ENCODE measurements around the gene POLRMT. TPM values are rescaled to one million over a fixed set of nuclear protein-coding genes. Genes with fewer than 3 reads are reported as not detected.

POLRMT gene
- polyA plus RNA-seq, 1 donor (not counting 4 experiments of a cell fraction or from before 2014, with no cell fraction given) = 33.3 TPM

GRCh38 chr19:648305-648704 is 15.0 kb upstream of the POLRMT start:
- Histone ChIP-seq H4K20me1 (ENCODE audit: control insufficient read depth, extremely low read depth, insufficient read depth, low read length) (peaks cover 17% of the 10 kb centered on the region), H3K36me3 (ENCODE audit: control insufficient read depth in 2 of 2, extremely low read depth in 1 of 2, insufficient read depth in 2 of 2, low read length in 2 of 2) (peaks cover 25 to 29% of the 10 kb centered on the region in 2 experiments), H3K27me3 (ENCODE audit: control insufficient read depth, extremely low read depth, insufficient read depth, low read length) (no peaks in the 10 kb centered on the region), H2AFZ (ENCODE audit: control insufficient read depth, low read length) (no peak overlapping the region), H3K4me2 (ENCODE audit: control insufficient read depth, extremely low read depth, insufficient read depth, low read depth, low read length) (no peak overlapping the region), H3K4me1 (ENCODE audit: control insufficient read depth, extremely low read depth, insufficient read depth, low read length) (no peaks in the 10 kb centered on the region), H3K27ac (ENCODE audit: control insufficient read depth, insufficient read depth, low read length) (no peak overlapping the region), H3K4me3 (ENCODE audit: control insufficient read depth in 2 of 3, extremely low read depth in 1 of 3, insufficient read depth in 2 of 3, low read depth in 1 of 3, low read length in 3 of 3) (no peak overlapping the region), H3K9ac (ENCODE audit: control insufficient read depth, extremely low read depth, insufficient read depth, low read length) (no peak overlapping the region), H3K9me3 (ENCODE audit: control insufficient read depth, low read depth, low read length) (no peaks in the 10 kb centered on the region), H3K9me1 (ENCODE audit: control insufficient read depth, extremely low read depth, insufficient read depth, low read length) (no peaks in the 10 kb centered on the region), H3K79me2 (ENCODE audit: control insufficient read depth, insufficient read depth, low read length) (peaks cover 34% of the 10 kb centered on the region)
- TF ChIP-seq CTCF (optimal IDR thresholded peaks at IDR 0.05 in 1 of 3, IDR thresholded peaks at IDR 0.05 in 1 of 3, conservative IDR thresholded peaks at IDR 0.05 in 1 of 3; ENCODE audit: extremely low read depth in 1 of 3, insufficient read depth in 2 of 3, low read length in 3 of 3) (no peak), EZH2 (IDR thresholded peaks at IDR 0.05; ENCODE audit: low read length) (no peak)
- dilution Hi-C loops (cut with MboI; ENCODE audit: extremely low pct_ligation_motif_present, low sequenced_read_pairs) = no loop called here
- DNase-seq (ENCODE audit: low read depth, low spot score) (no peak), FAIRE-seq (no peak)

- H3K4me3 ChIP-seq (ENCODE audit: control insufficient read depth in 2 of 3, extremely low read depth in 1 of 3, insufficient read depth in 2 of 3, low read depth in 1 of 3, low read length in 3 of 3) = no peak overlapping the region
- FAIRE-seq = no peak
Measured at GRCh38 chr19:647566-648284, 14.4 kb upstream of the POLRMT start.

More at GRCh38 chr19:647566-648284, 14.4 kb upstream of the POLRMT start:
- Histone ChIP-seq H3K27me3 (ENCODE audit: control insufficient read depth, extremely low read depth, insufficient read depth, low read length) (no peaks in the 10 kb centered on the region), H3K9me1 (ENCODE audit: control insufficient read depth, extremely low read depth, insufficient read depth, low read length) (no peaks in the 10 kb centered on the region), H3K79me2 (ENCODE audit: control insufficient read depth, insufficient read depth, low read length) (peaks cover 28% of the 10 kb centered on the region), H3K9me3 (ENCODE audit: control insufficient read depth, low read depth, low read length) (no peaks in the 10 kb centered on the region), H3K9ac (ENCODE audit: control insufficient read depth, extremely low read depth, insufficient read depth, low read length) (no peak overlapping the region), H3K4me2 (ENCODE audit: control insufficient read depth, extremely low read depth, insufficient read depth, low read depth, low read length) (no peak overlapping the region), H3K27ac (ENCODE audit: control insufficient read depth, insufficient read depth, low read length) (no peak overlapping the region), H2AFZ (ENCODE audit: control insufficient read depth, low read length) (no peak overlapping the region), H3K36me3 (ENCODE audit: control insufficient read depth in 2 of 2, extremely low read depth in 1 of 2, insufficient read depth in 2 of 2, low read length in 2 of 2) (peaks cover 19 to 28% of the 10 kb centered on the region in 2 experiments), H3K4me1 (ENCODE audit: control insufficient read depth, extremely low read depth, insufficient read depth, low read length) (no peaks in the 10 kb centered on the region), H4K20me1 (ENCODE audit: control insufficient read depth, extremely low read depth, insufficient read depth, low read length) (peaks cover 11% of the 10 kb centered on the region)
- TF ChIP-seq EZH2 (IDR thresholded peaks at IDR 0.05; ENCODE audit: low read length) (no peak), CTCF (optimal IDR thresholded peaks at IDR 0.05 in 1 of 3, IDR thresholded peaks at IDR 0.05 in 1 of 3, conservative IDR thresholded peaks at IDR 0.05 in 1 of 3; ENCODE audit: extremely low read depth in 1 of 3, insufficient read depth in 2 of 3, low read length in 3 of 3) (no peak)
- no peak for DNase-seq (ENCODE audit: low read depth, low spot score)
- dilution Hi-C loops (cut with MboI; ENCODE audit: extremely low pct_ligation_motif_present, low sequenced_read_pairs) = no loop called here
